ENCODE results near the gene FABP1. TPM values are rescaled to one million over a fixed set of nuclear protein-coding genes. Genes with fewer than 3 reads are reported as not detected.

The FABP1 gene
- total and polyA plus RNA-seq, 2 of the 8 experiments (the other 6 are each of a cell fraction or from before 2014, with no cell fraction given), result 0.09 TPM; not detected in 1

DNA sequence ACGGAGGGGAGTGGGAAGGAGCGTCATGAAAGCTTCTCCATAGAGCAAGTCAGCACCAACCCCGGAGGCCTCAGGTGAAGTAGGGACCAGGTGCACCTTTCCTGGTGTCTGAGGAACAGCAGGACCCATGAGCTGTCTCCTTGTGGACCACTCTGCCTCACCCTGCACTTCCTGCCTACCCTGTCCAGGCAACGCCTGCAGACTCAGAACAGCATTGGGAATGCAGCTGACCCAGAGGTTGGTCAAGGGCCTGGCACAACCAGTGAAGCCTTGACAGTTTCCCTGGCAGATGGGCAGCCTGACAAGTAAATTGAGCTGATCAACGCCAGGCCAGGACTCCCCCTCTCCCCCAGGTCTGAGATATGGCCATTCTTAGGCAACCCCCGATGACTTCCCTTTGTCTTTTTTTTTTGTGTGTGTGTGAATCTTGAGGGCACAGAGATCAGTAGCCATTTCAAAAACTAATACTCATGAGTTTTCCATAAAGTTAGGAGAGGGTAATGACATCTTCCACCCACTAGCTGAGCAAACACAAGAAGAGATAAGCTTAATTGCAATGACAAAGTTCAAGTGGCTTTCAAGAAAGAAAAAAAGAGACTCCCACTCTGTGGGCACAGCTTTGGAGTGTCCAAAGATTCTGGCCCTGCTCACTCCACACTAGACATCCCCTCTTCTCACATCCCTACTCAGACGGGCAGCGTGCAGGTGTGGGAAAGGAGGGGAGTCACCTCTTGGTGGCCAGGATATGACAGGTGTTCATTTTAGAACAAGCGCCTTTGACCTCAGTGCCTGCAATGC lies 3.5 kb upstream of the FABP1 start:
- no peak overlapping the region for H3K23ac ChIP-seq (ENCODE audit: insufficient read length)
- no peak overlapping the region for H4K91ac ChIP-seq (replicated peaks; ENCODE audit: insufficient read length, low read length)
- H4K8ac ChIP-seq (ENCODE audit: extremely low read depth, insufficient read depth, low read length), result no peak overlapping the region
- no peaks in the 10 kb centered on the region for H3K36me3 ChIP-seq (ENCODE audit: control insufficient read depth in 2 of 4, insufficient read depth in 4 of 4, low read length in 3 of 4)
- FAIRE-seq, result no peak
- H3K18ac ChIP-seq (ENCODE audit: extremely low read depth, low read length), result no peak overlapping the region
- no peak overlapping the region for H2BK20ac ChIP-seq (ENCODE audit: low read length)
- no peaks in the 10 kb centered on the region for H3K79me2 ChIP-seq (ENCODE audit: control insufficient read depth in 1 of 2, insufficient read depth in 2 of 2, low read length in 2 of 2)
- H3K4me2 ChIP-seq (ENCODE audit: insufficient read depth in 1 of 2, low read depth in 2 of 2, low read length in 2 of 2), result no peak overlapping the region
- no peak overlapping the region for H2BK5ac ChIP-seq (ENCODE audit: low read depth, low read length)
- no peak overlapping the region for H2AK5ac ChIP-seq (ENCODE audit: low read depth, low read length)
- no peak overlapping the region for H2AFZ ChIP-seq (ENCODE audit: low read length)
- H3K79me1 ChIP-seq (ENCODE audit: low read depth, low read length), result no peaks in the 10 kb centered on the region; the same call in 1 of the 2 replicates
- no peak overlapping the region for H3K4me3 ChIP-seq (ENCODE audit: extremely low read depth in 1 of 4, insufficient read depth in 2 of 4, low read depth in 3 of 4, low read length in 4 of 4)
- H3K4ac ChIP-seq (replicated peaks; ENCODE audit: insufficient read length, low read depth, low read length), result no peak overlapping the region
- no peaks in the 10 kb centered on the region for H3K27me3 ChIP-seq (replicated peaks in 1 of 4; ENCODE audit: control insufficient read depth in 3 of 4, extremely low read depth in 1 of 4, insufficient read depth in 3 of 4, low read length in 3 of 4)
- H2BK120ac ChIP-seq (replicated peaks; ENCODE audit: low read depth, low read length), result no peak overlapping the region
- H3K56ac ChIP-seq (replicated peaks; ENCODE audit: insufficient read length, low read depth, low read length), result no peak overlapping the region
- H3K4me1 ChIP-seq (replicated peaks in 1 of 4; ENCODE audit: control insufficient read depth in 3 of 4, insufficient read depth in 4 of 4, low read length in 3 of 4), result no peaks in the 10 kb centered on the region
- CTCF ChIA-PET (ENCODE audit: partially characterized antibody), result interaction anchor here (0.6 to 2.3 kb wide), 5 partner anchors 17 to 540 kb away, joined by 3 to 12 read pairs (median 3); no protein-coding TSS in a partner anchor
- H4K5ac ChIP-seq (ENCODE audit: insufficient read length, low read depth, low read length), result no peak overlapping the region
- WGBS, 2 experiments (ENCODE audit: extremely low coverage in 1 of 2, insufficient coverage in 1 of 2, insufficient read length in 1 of 2, insufficient replicate concordance in 2 of 2, low coverage in 1 of 2, low lambda C conversion rate in 2 of 2, missing lambda C conversion rate in 1 of 2), result 90% methylated on average over 8 of the region's 9 CpGs; no CpG with 5 or more reads in 1 of the 2 experiments
- no peak overlapping the region for H3K27ac ChIP-seq (ENCODE audit: low read depth, low read length)
- H3K23me2 ChIP-seq (ENCODE audit: low read depth, low read length), result no peaks in the 10 kb centered on the region; the same call in 1 of the 2 replicates
- H3K9me3 ChIP-seq (ENCODE audit: insufficient read depth in 2 of 2, low read depth in 1 of 2, low read length in 1 of 2), result no peaks in the 10 kb centered on the region
- no peak overlapping the region for H2BK15ac ChIP-seq (ENCODE audit: low read length)
- H3K9ac ChIP-seq (replicated peaks in 1 of 4; ENCODE audit: extremely low read depth in 1 of 4, low read depth in 3 of 4, low read length in 3 of 4), result no peak overlapping the region
- POLR2A ChIA-PET (ENCODE audit: partially characterized antibody), result no interaction called here
- no peak overlapping the region for H2BK12ac ChIP-seq (ENCODE audit: low read depth, low read length)
- no peaks in the 10 kb centered on the region for H4K20me1 ChIP-seq (replicated peaks in 1 of 2; ENCODE audit: control insufficient read depth in 1 of 2, insufficient read depth in 2 of 2, low read length in 2 of 2)
- no peak for DNase-seq (ENCODE audit: low read depth in 1 of 2, low spot score in 2 of 2)
- no peak overlapping the region for H3K14ac ChIP-seq (ENCODE audit: insufficient read length)
- TF ChIP-seq SIRT6 (IDR thresholded peaks at IDR 0.05; ENCODE audit: low read length) (no peak), BCL11A (IDR thresholded peaks at IDR 0.05; ENCODE audit: low read depth in 2 of 2, low read length in 2 of 2) (no peak), HDAC2 (IDR thresholded peaks at IDR 0.05; ENCODE audit: borderline replicate concordance in 1 of 2, low read depth in 2 of 2, low read length in 2 of 2) (no peak), POLR2AphosphoS5 (IDR thresholded peaks at IDR 0.05; ENCODE audit: low read depth, low read length) (no peak), POU5F1 (IDR thresholded peaks at IDR 0.05; ENCODE audit: low read depth, low read length) (no peak), CEBPB (IDR thresholded peaks at IDR 0.05; ENCODE audit: low read depth, low read length) (no peak), BACH1 (IDR thresholded peaks at IDR 0.05; ENCODE audit: low read length) (no peak), CHD1 (IDR thresholded peaks at IDR 0.05; ENCODE audit: low read depth, low read length) (no peak), TCF12 (IDR thresholded peaks at IDR 0.05; ENCODE audit: low read depth, low read length) (no peak), SP1 (IDR thresholded peaks at IDR 0.05; ENCODE audit: low read depth, low read length) (no peak), TEAD4 (IDR thresholded peaks at IDR 0.05; ENCODE audit: low read depth, low read length) (no peak), HDAC6 (IDR thresholded peaks at IDR 0.05; ENCODE audit: low read depth, low read length) (no peak)
- TF ChIP-seq, protein P1, sequence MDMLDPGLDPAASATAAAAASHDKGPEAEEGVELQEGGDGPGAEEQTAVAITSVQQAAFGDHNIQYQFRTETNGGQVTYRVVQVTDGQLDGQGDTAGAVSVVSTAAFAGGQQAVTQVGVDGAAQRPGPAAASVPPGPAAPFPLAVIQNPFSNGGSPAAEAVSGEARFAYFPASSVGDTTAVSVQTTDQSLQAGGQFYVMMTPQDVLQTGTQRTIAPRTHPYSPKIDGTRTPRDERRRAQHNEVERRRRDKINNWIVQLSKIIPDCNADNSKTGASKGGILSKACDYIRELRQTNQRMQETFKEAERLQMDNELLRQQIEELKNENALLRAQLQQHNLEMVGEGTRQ (IDR thresholded peaks at IDR 0.05; ENCODE audit: low read length), result no peak

Data from H1 (cell line).